Activated naive CD4-positive, alpha-beta T cell (primary cell): ENCODE results near the gene KIF20B.
"Not testable (repeated sequence)": the region's sequence is repeated elsewhere in the genome, so short reads cannot be mapped to it uniquely, and the experiment has no call there.

ENCODE experiments used
- DNase-seq, 4 experiments: peaks; one replicate each; lab custom pipeline; 2025; lab: John Stamatoyannopoulos, UW

The KIF20B gene

DNA sequence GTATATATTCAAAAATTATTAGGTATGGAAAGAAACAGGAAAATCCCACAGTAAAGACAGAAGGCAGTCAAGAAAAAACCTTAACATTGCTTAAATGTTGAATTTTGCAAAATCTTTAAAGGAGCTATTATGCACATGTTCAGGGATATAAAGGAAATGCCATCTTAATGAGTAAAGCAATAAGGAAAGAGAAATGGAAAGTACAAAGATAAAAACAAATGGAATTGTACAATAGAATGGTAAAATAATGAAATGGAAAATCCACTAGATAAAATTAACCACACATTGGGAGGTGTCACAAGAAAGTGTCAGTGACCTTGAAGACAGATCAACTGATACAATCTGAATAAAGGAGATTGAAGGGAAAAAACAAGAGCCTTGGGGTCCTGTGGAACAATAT is 82.0 kb downstream of the KIF20B start:
- no peak for DNase-seq

DNA sequence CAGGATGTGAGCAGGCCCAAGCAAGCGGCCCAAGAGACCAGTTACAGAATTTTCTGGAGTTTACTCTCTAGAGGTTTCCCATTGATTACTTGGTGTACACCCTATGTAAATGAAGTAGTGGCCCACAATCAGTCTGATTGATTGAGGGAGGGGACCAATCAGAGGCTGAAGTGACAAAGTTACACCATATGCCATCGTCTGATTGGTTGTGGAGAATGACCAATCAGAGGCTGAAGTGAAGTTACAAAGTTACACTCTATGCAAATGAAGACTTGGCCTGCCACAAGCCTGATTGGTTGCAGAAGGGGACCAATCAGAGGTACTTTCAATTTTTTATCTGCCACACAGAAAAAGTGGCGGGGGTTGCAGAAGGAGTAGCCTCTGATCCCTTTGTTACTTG is 83.7 kb downstream of the KIF20B start:
- DNase-seq = no peak

DNA sequence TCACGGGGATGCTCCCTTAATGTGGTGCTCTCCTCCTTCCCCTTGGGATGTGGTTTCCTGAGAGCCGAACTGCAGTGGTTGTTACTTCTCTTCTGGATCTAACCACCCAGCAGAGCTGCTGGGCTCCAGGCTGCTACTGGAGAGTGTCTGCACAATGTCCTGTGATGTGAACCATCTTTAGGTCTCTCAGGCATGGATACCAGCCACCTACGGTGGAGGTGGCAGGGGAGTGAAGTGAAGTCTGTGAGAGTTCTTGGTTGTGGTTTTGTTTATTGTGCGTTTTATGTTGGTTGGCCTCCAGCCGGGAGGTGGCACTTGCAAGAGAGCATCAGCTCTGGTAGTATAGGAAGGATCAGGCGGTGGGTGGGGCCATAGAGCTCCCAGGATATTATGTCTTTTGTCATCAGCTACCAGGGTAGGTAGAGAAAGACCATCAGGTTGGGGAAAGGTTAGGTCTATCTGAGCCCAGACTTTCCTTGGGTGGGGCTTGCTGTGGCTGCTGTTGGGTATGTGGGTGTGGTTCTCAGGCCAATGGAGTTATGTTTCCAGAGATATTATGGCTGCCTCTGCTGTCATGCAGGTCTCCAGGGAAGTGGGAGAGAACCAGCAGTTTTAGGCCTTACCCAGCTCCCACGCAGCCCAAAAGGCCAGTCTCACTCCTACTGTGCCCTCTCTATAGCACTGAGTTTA is 87.9 kb downstream of the KIF20B start:
- no peak for DNase-seq

DNA sequence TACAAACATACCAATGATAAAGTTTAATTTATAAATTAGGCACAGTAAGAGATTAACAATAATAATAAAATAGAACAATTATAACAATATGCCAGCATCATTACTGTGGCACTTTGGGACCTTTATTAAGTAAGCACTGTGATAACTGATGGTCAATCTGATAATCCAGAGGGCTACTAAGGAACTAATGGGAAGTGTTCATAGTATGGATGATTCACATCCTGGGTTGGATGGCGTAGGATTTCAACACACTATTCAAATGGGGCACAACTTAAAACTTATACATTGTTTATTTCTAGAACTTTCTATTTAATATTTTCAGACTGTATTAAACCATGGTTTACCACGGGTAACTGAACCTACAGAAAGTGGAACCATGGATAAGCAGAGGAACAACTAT is 90.8 kb downstream of the KIF20B start:
- no peak for DNase-seq

DNA sequence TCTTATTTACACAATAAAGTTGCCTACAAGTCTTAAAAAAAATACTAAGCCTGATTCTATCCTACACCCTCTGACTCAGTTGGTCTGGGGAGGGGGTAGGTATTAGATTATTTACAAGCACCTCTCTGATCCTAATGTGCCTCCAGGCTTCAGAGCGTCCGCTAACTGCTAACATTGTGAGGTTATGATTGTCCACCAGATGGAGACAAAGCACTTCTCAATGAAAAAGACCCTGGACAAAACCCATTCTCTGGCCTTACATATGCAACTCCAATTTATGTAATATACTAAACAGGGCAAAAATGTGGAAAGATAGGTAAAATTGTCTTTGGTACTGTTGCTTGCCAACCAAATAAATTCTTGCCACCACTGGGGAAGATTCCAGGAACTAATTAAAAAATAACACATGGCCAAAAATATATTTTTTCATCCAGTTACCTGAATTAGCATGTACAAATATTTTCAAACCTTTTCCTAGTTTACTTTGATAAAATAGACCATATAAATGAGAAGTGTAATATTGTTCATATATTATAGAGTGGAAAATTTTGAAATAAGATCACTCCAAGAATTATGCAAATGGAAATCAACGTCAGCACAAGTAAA is 92.4 kb downstream of the KIF20B start:
- no peak for DNase-seq

DNA sequence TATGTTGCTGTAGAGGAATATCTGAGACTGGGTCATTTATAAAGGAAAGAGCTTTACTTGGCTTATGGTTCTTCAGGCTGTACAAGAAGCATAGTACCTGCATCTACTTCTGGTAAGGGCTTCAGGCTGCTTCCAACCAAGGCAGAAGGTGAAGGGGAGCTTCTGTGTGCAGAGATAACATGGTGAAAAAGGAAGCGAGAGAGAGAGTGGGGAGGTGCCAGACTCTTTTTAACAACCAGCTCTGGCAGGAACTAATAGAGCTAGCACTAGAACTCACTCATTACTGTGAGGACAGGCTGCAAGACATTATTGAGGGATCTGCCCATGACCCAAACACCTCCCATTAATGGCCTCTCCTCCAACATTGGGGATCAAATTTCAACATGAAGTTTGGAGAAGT is 94.5 kb downstream of the KIF20B start:
- no peak for DNase-seq

DNA sequence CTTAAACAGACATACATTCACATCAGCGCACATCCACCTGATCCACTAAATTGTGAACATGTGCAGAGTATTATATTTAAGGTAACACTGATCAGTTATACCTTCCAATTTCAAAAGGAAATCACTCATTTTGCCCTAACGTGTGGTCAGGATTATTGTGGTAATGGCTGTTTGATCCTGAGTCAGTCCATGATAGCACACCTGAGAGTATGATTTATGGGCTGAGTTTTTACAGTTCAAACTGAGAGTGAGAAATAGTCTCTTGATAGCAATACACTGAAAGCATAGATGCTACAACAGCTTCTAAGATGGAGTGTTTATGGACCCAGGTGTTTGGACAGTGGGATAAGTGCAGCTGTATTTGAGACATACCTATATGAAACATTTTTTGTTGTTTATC is 96.7 kb downstream of the KIF20B start:
- no peak for DNase-seq

DNA sequence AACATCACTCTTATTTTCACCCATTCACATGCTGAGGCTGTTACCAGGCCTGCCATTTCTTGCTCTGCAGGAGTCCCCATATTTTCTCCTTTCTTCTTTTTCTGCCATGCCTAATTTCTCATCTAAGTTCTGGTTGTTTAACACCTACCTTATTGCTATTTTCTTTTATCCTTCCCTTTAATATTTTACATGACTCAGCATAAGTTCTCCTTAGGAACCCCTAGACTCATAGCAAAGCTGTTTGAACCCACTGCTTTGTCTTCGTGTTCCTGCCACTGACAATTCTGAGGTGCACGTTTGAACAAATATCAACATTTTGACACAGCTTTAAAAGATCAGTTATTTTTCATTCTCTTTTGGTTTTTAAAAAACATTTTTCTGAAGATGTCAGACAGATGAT is 98.2 kb downstream of the KIF20B start:
- DNase-seq = no peak

DNA sequence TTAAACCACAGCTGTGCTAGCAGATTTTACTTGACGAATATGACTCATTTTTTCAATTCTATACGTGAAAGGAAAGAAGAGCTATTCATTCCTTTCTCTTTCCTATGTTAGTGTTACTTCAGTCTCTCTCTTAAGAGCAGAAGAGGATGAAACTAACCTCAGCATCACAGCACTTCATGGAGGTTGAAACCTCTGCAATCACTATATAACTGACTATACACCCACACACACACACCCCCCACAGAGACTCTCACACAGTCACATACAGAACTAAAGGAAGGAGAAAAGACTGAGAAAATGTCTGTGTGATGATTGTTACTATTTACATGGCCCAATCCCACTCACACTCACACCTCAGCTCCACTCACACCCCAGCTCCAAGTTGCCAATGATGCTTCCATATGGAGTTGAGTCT is 104.2 kb downstream of the KIF20B start:
- no peak for DNase-seq

DNA sequence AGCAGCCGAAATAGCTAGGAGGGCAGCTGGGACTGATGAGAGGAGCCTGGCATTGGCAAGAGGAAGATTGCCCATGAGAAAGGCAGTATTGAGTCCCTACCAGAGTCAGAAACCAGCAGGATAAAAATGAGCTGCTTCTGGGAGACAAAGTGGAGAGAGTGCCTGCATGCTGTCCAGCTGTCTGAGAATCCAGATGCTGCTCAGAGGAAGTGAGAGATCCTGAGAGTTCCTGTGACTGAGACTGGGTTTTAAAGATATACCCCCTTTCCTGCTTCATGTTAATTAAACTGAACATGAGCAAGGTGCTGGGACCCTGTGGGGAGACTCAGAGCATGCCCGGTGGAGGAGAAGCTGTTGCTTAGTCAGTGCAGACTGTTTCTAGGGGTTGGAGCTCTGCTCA is 107.5 kb downstream of the KIF20B start:
- DNase-seq = no peak

DNA sequence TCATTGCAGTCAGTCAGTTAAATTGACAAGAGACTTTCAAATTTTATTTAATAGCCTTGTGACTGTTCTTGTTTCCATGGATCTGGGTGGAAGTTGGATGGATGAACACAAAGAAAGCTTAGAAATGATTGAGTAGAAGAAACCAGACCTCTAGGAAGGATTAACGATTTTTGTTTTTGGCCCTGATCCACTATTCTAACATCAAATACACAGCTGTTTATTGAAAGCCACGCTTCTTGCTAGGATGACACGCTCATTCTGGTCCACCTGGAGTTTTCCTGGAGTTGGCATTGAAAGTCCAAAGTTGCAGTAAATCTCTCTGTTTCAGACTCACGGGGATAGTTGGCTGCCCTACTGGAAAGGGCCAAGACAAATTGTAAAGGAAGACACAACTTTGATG is 108.4 kb downstream of the KIF20B start:
- no peak for DNase-seq

DNA sequence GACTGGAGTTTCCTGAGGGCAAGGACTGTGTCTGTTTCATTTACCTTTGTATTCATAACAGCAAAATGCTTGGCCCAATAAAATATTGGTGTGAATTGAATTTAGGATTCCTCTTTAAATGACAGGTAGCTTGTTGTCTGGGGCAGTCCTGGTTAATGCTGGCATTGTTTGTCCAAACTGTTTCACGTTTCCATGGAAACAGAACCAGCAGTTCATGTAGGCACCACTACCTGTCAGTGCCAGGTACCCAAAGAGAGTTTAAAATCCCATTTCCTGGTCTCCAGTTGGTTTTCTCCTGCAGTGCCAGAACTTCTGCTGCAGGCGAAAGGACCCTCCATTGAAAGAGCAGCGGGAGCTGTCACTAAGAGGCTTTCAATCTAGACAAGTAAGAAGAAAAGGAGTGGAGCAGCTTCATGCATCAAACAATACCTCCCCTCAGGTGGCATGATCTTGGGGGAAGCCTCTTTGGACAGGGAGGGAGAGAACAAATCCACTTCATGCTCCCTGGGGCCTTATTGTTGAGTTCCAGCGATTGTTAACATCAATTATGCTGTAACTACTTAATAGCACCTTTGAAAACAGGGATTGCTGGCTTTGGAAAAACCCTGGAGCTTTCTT is 109.6 kb downstream of the KIF20B start:
- no peak for DNase-seq

DNA sequence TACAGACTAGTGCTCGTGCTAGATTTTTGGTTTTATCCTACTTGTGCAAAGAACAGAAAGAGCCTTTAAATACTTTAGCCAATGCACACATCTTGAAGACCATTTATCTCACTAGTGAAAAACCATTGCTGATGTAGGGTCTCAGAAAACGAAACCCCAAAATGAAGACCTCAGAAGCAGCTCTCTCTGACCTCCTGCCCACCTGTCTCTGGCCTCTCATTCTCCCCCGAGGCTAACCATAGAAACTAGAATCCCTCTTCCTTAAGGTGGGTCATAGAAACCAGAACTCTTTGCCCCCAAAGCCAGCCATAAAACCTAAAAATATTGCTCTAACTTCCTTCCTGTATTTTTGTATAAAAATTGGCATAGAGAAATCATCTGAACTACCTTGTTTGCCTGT is 112.2 kb downstream of the KIF20B start:
- DNase-seq = no peak

DNA sequence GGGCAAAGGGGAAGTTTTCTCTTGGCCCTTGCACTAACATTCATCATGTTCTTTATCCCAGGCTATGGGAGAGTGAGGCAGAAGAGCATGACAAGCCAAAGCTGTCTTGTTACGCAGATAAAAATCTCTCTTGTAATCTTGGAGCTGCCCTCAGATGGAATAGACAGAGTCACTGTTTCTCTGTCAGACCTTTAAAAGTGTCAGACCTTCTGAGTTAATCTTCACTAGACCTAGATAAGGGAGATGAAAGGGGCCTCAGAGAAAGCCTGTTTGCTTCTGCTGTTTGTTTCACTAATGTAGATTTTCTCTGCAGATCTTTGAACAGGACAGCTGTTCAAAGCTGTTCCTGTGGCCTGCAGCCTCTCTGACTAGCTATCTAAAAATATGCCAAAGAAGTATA is 112.9 kb downstream of the KIF20B start:
- no peak for DNase-seq

DNA sequence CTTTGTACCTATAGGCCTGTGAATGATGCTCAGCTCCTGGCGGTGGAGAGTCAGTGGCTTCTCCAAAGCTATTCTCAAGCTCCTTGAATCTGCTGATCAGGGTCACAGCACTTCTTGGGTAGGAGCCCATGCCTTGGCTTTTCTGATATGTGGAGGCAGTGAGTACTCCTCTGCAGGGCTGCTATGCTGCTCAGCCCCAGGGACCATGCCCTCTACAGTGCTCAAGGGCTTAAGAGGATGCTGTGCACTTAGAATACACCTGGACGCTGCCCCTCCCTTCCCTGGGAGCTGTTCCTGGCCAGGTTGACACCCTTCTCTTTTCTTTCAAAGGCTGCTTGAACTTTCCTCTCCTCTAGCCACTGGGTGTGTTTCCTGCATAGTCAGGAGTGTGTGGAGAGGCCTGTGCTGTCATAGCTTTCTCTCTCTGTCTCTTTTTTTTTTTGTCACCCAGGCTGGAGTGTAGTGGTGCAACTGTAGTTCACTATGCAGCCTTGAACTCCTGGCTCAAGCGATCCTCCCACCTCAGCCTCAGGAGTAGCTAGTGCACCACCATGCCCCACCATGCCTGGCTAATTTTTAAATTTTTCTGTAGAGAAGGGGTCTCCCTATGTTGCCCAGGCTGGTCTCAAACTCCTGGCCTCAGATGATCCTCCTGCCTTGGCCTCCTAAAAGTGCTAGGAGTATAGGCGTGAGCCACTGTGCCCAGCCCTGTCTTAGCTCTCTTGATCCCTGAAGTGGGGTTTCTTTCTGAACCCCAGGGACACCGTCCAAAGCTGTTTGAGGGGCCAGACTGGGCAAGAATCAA is 113.9 kb downstream of the KIF20B start:
- no peak for DNase-seq

DNA sequence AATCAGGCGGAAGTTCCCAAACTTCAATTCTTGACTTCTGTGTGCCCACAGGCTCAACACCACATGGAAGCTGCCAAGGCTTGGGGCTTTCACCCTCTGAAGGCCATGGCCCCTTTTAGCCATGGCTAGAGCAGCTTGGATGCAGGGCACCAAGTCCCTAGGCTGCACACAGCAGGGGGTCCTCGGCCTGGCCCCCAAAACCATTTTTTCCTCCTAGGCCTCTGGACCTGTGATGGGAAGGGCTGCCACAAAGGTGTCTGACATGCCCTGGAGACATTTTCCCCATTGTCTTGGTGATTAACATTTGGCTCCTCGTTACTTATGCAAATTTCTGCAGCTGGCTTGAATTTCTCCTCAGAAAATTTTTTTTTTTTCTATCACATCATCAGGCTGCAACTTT is 117.6 kb downstream of the KIF20B start:
- not testable (repeated sequence) for DNase-seq
